HG03108 (cell line): ENCODE results near the gene TINCR.
"Not testable (repeated sequence)": the region's sequence is repeated elsewhere in the genome, so short reads cannot be mapped to it uniquely, and the experiment has no call there.

Experiments used
- ATAC-seq: cut with Tn5 transposase; IDR thresholded peaks from one replicate; pipeline ENCODE4 v1.9.1; 2021; ENCODE audit warnings: moderate library complexity; ENCODE audit not compliant: unreplicated experiment

Gene TINCR

GRCh38 chr19:5561559-5561958 is 6.2 kb downstream of the TINCR start:
- ATAC-seq, result no peak

GRCh38 chr19:5560156-5560555 is 7.6 kb downstream of the TINCR start:
- ATAC-seq, result no peak

GRCh38 chr19:5559804-5560133 is 8.0 kb downstream of the TINCR start:
- ATAC-seq, result no peak

- no peak for ATAC-seq
Observed at GRCh38 chr19:5558101-5558621, 9.6 kb downstream of the TINCR start.

- ATAC-seq, result no peak
Observed at GRCh38 chr19:5557691-5558090, 10.1 kb downstream of the TINCR start.

- no peak for ATAC-seq
Observed at GRCh38 chr19:5554828-5555227, 12.9 kb downstream of the TINCR start.

GRCh38 chr19:5553892-5554291 is 13.9 kb downstream of the TINCR start:
- ATAC-seq, result no peak

- no peak for ATAC-seq
Observed at GRCh38 chr19:5547881-5548280, 19.9 kb downstream of the TINCR start.

- ATAC-seq, result no peak
Observed at GRCh38 chr19:5545984-5546383, 21.8 kb downstream of the TINCR start.

- no peak for ATAC-seq
Observed at GRCh38 chr19:5545051-5545450, 22.7 kb downstream of the TINCR start.

- ATAC-seq, result no peak
Observed at GRCh38 chr19:5542665-5543064, 25.1 kb downstream of the TINCR start.

GRCh38 chr19:5541456-5541855 is 26.3 kb downstream of the TINCR start:
- no peak for ATAC-seq

- no peak for ATAC-seq
Observed at GRCh38 chr19:5540208-5540607, 27.5 kb downstream of the TINCR start.

GRCh38 chr19:5537870-5538269 is 29.9 kb downstream of the TINCR start:
- ATAC-seq, result no peak

GRCh38 chr19:5536982-5537579 is 30.7 kb downstream of the TINCR start:
- ATAC-seq, result not testable (repeated sequence)

GRCh38 chr19:5536337-5536894 is 31.3 kb downstream of the TINCR start:
- ATAC-seq, result no peak

GRCh38 chr19:5534787-5535586 is 32.8 kb downstream of the TINCR start:
- ATAC-seq, result no peak

- no peak for ATAC-seq
Observed at GRCh38 chr19:5533257-5533656, 34.5 kb downstream of the TINCR start.

GRCh38 chr19:5530701-5531100 is 37.1 kb downstream of the TINCR start:
- no peak for ATAC-seq

- ATAC-seq, result no peak
Observed at GRCh38 chr19:5526691-5527090, 41.1 kb downstream of the TINCR start.

GRCh38 chr19:5524081-5524480 is 43.7 kb downstream of the TINCR start:
- ATAC-seq, result no peak

- ATAC-seq, result no peak
Observed at GRCh38 chr19:5522106-5522505, 45.6 kb downstream of the TINCR start.
